ENCODE measurements around the gene AFTPH. TPM values are rescaled to one million over a fixed set of nuclear protein-coding genes. Genes with fewer than 3 reads are reported as not detected.

The AFTPH gene
- polyA plus RNA-seq, 1 of the 3 experiments (the other 2 are of a cell fraction): 7.4 TPM

DNA sequence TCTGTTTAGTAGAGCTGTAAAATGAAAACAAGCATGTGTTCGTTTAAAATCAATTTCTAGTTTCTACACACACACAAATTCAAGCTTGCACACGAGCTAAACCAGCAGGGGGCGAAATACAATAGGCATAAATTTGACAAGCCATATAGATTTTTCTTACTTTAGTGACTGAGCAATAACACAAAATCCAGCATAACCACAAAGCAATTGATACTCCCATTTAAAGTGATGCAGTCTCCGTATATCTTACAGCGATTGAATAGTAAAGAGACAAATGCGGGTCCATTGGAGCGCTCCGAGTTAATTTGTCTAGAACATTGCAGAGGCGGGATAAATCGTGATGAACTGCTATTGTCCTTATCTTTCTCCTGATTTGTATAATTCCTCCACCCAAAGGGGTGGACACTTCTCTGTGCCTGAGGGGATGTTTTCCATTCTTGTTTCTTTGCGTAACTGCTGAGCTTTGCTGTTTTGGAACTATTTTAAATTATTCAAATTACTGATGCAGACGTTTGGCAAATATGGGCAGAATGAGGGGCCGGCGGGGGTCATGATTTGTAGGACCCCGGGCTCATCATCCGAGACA is 1.2 kb upstream of the AFTPH start:
- Histone ChIP-seq H2AFZ (ENCODE audit: low read depth) (peak overlapping the region; percentile 99), H3K27ac (ENCODE audit: low read depth in 2 of 2, low read length in 1 of 2) (peak overlapping the region; percentile 21 to 92; a peak in 3 of 4 replicates), H3K9ac (peak overlapping the region; percentile 64; the same call in 1 of the 2 replicates), H3K4me2 (peak overlapping the region; percentile 87), H3K9me2 (no peaks in the 10 kb centered on the region), H3F3A (replicated peaks; ENCODE audit: insufficient read depth) (peaks cover 3% of the 10 kb centered on the region), H3K79me2 (ENCODE audit: insufficient read depth) (peaks cover 35% of the 10 kb centered on the region), H4K20me1 (ENCODE audit: insufficient read depth) (peaks cover 11% of the 10 kb centered on the region; the same call in 1 of the 2 replicates), H3K4me3 (ENCODE audit: low read depth in 2 of 2, low read length in 1 of 2) (peak overlapping the region; percentile 88 to 94), H3K4me1 (ENCODE audit: control insufficient read depth in 1 of 2, insufficient read depth in 2 of 2, low read depth in 1 of 2, low read length in 1 of 2) (peaks cover 0 to 6% of the 10 kb centered on the region in 2 experiments; a peak in 2 of 4 replicates), H3K27me3 (ENCODE audit: insufficient read depth) (peaks cover 9% of the 10 kb centered on the region; the same call in 1 of the 2 replicates), H3K36me3 (replicated peaks in 1 of 2; ENCODE audit: control insufficient read depth in 1 of 2, insufficient read depth in 2 of 2, low read length in 1 of 2) (peaks cover 0 to 3% of the 10 kb centered on the region in 2 experiments), H3K9me3 (no peaks in the 10 kb centered on the region)
- 1% methylated on average over 16 of the region's 16 CpGs for WGBS (ENCODE audit: low lambda C conversion rate)
- peak; percentile 47 for DNase-seq
- POLR2A ChIA-PET: interaction anchor here (2.1 kb wide), 1 partner anchor 131 kb away, joined by 10 read pairs; the partner anchor contains the start of gene SERTAD2
- CTCF ChIA-PET: interaction anchor here (0.6 to 3.7 kb wide), 51 partner anchors 9 to 473 kb away, joined by 3 to 33 read pairs (median 4); partner anchors contain the start of gene SERTAD2
- TF ChIP-seq GATA2 (CRISPR knock-in tag; IDR thresholded peaks at IDR 0.05) (peak; percentile 44; the same call in 1 of the 2 replicates), ELF1 (IDR thresholded peaks at IDR 0.05) (no peak), TEAD4 (IDR thresholded peaks at IDR 0.05; ENCODE audit: borderline replicate concordance, insufficient read depth) (no peak), NFIC (IDR thresholded peaks at IDR 0.05; ENCODE audit: borderline replicate concordance) (no peak), TAF1 (IDR thresholded peaks at IDR 0.05; ENCODE audit: borderline replicate concordance, low read depth, low read length) (no peak), CHD2 (IDR thresholded peaks at IDR 0.05; ENCODE audit: low read length, partially characterized antibody) (peak; percentile 28), FOSL2 (IDR thresholded peaks at IDR 0.05; ENCODE audit: borderline replicate concordance, low read depth) (no peak), SIN3A (IDR thresholded peaks at IDR 0.05; ENCODE audit: borderline replicate concordance, low read depth, low read length) (0 out of 2 replicates have a peak, but pooled peaks have one; percentile 48), MEF2A (IDR thresholded peaks at IDR 0.05; ENCODE audit: borderline replicate concordance, low read depth) (no peak), FOXM1 (IDR thresholded peaks at IDR 0.05; ENCODE audit: low read depth) (no peak), RXRA (IDR thresholded peaks at IDR 0.05; ENCODE audit: borderline replicate concordance, low read depth) (no peak), RCOR1 (IDR thresholded peaks at IDR 0.05; ENCODE audit: low read length) (no peak), GABPA (IDR thresholded peaks at IDR 0.05; ENCODE audit: low read depth) (no peak), EZH2phosphoT487 (IDR thresholded peaks at IDR 0.05; ENCODE audit: borderline replicate concordance, low read depth) (no peak), RAD21 (IDR thresholded peaks at IDR 0.05; ENCODE audit: low read length) (peak; percentile 77), SMC3 (IDR thresholded peaks at IDR 0.05; ENCODE audit: low read depth, low read length) (peak; percentile 61), RFX5 (IDR thresholded peaks at IDR 0.05; ENCODE audit: low read length) (0 out of 2 replicates have a peak, but pooled peaks have one; percentile 28), TCF12 (IDR thresholded peaks at IDR 0.05) (no peak)
- TF ChIP-seq, protein P1, sequence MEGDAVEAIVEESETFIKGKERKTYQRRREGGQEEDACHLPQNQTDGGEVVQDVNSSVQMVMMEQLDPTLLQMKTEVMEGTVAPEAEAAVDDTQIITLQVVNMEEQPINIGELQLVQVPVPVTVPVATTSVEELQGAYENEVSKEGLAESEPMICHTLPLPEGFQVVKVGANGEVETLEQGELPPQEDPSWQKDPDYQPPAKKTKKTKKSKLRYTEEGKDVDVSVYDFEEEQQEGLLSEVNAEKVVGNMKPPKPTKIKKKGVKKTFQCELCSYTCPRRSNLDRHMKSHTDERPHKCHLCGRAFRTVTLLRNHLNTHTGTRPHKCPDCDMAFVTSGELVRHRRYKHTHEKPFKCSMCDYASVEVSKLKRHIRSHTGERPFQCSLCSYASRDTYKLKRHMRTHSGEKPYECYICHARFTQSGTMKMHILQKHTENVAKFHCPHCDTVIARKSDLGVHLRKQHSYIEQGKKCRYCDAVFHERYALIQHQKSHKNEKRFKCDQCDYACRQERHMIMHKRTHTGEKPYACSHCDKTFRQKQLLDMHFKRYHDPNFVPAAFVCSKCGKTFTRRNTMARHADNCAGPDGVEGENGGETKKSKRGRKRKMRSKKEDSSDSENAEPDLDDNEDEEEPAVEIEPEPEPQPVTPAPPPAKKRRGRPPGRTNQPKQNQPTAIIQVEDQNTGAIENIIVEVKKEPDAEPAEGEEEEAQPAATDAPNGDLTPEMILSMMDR (IDR thresholded peaks at IDR 0.05): peak; percentile 95
- TF ChIP-seq, protein P2, sequence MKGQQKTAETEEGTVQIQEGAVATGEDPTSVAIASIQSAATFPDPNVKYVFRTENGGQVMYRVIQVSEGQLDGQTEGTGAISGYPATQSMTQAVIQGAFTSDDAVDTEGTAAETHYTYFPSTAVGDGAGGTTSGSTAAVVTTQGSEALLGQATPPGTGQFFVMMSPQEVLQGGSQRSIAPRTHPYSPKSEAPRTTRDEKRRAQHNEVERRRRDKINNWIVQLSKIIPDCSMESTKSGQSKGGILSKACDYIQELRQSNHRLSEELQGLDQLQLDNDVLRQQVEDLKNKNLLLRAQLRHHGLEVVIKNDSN (IDR thresholded peaks at IDR 0.05; ENCODE audit: borderline replicate concordance, low read depth): no peak
- TF ChIP-seq, protein P3, sequence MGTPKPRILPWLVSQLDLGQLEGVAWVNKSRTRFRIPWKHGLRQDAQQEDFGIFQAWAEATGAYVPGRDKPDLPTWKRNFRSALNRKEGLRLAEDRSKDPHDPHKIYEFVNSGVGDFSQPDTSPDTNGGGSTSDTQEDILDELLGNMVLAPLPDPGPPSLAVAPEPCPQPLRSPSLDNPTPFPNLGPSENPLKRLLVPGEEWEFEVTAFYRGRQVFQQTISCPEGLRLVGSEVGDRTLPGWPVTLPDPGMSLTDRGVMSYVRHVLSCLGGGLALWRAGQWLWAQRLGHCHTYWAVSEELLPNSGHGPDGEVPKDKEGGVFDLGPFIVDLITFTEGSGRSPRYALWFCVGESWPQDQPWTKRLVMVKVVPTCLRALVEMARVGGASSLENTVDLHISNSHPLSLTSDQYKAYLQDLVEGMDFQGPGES (IDR thresholded peaks at IDR 0.05; ENCODE audit: low read depth, low read length): no peak
- TF ChIP-seq, protein P4, sequence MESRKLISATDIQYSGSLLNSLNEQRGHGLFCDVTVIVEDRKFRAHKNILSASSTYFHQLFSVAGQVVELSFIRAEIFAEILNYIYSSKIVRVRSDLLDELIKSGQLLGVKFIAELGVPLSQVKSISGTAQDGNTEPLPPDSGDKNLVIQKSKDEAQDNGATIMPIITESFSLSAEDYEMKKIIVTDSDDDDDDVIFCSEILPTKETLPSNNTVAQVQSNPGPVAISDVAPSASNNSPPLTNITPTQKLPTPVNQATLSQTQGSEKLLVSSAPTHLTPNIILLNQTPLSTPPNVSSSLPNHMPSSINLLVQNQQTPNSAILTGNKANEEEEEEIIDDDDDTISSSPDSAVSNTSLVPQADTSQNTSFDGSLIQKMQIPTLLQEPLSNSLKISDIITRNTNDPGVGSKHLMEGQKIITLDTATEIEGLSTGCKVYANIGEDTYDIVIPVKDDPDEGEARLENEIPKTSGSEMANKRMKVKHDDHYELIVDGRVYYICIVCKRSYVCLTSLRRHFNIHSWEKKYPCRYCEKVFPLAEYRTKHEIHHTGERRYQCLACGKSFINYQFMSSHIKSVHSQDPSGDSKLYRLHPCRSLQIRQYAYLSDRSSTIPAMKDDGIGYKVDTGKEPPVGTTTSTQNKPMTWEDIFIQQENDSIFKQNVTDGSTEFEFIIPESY (IDR thresholded peaks at IDR 0.05; ENCODE audit: borderline replicate concordance, low read depth): no peak
- TF ChIP-seq, protein P5, sequence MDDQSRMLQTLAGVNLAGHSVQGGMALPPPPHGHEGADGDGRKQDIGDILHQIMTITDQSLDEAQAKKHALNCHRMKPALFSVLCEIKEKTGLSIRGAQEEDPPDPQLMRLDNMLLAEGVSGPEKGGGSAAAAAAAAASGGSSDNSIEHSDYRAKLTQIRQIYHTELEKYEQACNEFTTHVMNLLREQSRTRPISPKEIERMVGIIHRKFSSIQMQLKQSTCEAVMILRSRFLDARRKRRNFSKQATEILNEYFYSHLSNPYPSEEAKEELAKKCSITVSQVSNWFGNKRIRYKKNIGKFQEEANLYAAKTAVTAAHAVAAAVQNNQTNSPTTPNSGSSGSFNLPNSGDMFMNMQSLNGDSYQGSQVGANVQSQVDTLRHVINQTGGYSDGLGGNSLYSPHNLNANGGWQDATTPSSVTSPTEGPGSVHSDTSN (IDR thresholded peaks at IDR 0.05): no peak
